GM21737 (cell line): ENCODE measurements around the gene HSD17B12.

Source experiments
- ATAC-seq: cut with Tn5 transposase; IDR thresholded peaks from one replicate; pipeline ENCODE4 v1.9.1; 2021; ENCODE audit warnings: mild to moderate bottlenecking, moderate library complexity; ENCODE audit not compliant: unreplicated experiment

The HSD17B12 gene

DNA sequence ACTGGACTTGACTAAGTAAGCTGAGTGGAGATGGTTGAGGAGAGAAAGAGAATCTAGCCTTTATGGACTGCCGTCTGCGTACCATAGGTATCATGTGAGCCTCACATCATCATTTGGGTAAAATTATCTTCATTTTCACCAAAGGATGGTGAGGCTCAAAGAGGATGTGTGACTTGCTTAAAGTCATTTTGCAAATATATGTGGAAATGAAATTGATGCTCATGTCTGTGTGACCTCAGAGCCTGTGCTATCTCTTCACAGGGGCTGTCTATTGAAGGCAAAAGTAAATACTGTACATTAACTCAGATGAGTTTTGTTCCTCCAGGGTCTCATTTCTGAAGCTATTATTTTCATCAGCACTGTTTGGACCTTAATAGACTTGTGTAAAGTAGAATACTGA, 116.8 kb downstream of the HSD17B12 start:
- no peak for ATAC-seq

DNA sequence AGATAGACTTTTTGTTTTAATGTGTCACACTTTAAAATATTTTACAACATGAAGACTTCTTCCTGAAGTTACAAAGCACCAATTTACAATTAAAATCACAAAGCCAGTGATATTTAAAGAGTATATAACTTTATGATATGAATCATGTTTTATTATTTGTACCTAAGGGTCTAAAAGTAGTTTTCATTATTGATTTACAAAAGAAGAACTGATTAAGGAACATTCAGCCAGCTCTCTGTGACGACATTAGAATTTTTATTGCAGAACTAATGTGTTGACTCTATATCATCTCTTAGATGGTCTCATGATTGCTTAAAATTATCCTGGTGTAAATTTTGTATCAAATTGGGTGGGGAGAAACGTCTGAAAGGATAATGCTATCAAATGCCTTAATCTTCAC, 117.3 kb downstream of the HSD17B12 start:
- no peak for ATAC-seq

DNA sequence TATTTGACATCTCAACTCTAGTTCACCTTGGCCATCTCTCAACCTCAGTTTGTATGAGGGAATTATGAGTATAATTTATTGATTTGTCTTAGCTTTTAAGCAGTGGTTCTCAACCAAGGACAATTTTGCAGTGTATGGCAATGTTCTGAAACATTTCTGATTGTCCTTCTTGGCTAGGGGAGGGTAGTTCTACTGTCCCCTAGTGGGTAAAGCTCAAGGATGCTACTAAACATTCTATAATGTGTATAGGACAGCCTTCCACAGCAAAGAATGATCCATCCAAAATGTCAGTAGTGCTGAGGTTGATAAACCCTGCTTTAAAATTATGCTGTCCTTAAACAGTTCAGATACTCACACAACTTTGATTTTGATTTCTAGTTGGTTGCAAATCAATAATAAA, 122.0 kb downstream of the HSD17B12 start:
- ATAC-seq, result no peak

DNA sequence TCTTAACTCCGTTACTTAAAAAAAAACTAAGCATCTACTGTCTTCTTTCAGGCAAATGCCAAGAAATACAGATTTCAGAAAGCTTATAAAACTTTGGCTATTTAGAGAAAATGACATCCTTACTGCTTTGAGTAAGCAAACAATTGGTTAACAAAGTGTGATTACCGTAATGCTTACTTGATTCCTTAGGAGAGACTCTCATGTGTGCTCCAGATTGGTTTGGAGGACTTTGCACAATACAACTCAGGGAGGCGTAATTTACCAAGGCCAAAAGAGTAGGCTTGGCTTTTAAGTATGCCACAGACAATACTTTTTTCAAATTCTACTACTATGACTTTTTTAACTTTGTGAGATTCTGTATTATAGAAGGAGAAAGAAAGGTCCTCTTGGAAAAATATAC, 123.2 kb downstream of the HSD17B12 start:
- ATAC-seq, result no peak

DNA sequence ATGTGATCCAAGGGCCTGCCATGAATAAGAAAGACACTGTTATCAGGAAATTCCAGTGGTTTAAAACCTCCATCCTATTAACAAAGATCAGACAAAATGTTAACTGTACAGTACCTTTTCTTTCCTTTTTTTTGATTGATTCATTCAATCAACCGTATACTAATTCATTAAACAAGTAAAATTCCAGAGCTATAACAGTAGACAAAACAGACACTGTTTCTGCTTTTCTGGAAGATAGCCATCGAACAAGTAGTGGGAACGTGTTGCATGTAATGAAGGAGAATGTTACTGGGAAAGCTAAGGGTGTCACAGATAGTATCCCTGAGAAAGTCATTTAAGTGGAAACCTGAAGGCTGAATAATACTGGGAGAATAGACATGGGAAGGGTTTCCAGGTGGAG, 126.4 kb downstream of the HSD17B12 start:
- ATAC-seq, result no peak

GRCh38 chr11:43810929-43811596, 130.5 kb downstream of the HSD17B12 start:
- ATAC-seq, result no peak

DNA sequence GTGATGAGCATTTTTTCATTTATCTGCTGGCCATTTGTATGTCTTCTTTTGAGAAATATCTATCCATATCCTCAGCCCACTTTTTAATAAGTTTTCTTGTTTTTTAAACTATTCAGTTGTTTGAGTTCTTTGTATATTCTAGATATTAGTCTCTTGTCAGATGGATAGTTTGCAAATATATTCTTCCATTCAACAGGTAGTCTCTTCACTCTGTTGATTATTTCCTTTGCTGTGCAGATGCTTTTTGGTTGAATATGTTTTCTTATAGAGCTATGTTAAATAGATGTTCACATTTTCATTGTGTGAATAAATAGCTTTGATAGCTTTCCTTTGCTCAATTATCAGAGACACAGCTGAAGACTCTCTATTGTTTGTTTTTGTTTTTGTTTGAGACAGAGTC, 131.9 kb downstream of the HSD17B12 start:
- ATAC-seq, result no peak

- ATAC-seq, result no peak
Observed at GRCh38 chr11:43818220-43818619, 137.7 kb downstream of the HSD17B12 start.

GRCh38 chr11:43819926-43820325, 139.4 kb downstream of the HSD17B12 start:
- no peak for ATAC-seq

DNA sequence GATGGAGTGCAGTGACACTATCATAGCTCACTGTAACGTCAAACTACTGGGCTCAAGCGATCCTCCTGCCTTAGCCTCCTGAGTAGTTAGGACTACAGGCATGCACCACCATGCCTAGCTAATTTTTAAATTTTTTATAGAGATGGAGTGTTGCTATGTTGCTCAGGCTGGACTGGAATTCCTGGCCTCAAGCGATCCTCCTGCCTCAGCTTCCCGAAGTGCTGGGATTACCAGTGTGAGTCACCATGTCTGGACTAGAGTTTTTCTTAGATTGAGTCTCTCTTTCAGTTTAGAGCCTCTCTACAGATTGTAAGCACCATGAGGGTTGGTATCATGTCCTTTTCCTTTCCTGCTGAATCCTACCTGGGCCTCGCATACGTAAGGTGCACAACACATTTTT, 142.8 kb downstream of the HSD17B12 start:
- ATAC-seq, result no peak

GRCh38 chr11:43823851-43824250, 143.3 kb downstream of the HSD17B12 start:
- ATAC-seq, result no peak

- ATAC-seq, result no peak
Observed at GRCh38 chr11:43825217-43825816, 144.8 kb downstream of the HSD17B12 start.

DNA sequence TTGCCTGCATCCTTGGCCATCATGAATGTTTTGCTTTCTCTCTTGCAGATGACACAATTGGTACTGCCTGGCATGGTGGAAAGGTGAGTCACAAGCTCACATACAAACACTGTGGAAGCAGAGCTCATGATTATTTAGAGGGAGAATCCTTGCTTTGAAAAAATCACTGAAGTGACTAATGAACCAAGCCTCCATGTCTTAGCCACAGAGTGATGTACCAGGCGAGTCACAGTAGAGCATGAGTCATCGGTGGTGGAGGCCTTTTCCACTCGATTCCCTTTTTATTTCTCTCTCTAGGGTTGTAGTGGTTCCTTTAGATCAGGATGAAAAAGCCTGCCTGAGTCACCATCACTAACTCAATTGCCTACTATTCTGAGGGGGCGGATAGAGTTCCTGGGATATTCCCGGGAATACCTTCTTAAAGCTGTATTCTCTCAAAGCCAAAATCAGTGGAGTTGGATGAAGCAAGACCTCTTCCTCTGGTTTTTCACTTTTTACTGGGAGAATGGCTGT, 150.4 kb downstream of the HSD17B12 start:
- no peak for ATAC-seq

DNA sequence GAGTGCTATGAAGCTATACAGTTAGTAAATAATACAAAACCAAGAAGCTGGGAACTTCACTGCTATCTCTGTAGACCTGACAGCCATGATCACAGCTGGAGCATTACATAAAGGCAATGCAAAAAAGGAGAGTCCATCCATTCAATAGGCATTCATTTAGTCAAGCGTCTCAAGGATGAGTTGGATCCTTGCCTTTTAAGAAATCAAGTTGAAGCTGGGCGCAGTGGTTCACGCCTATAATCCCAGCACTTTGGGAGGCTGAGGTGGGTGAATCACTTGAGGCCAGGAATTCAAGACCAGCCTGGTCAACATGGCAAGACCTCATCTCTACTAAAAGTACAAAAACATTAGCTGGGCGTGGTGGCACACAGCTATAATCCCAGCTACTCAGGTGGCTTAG, 152.0 kb downstream of the HSD17B12 start:
- ATAC-seq, result no peak

GRCh38 chr11:43833657-43834073, 153.1 kb downstream of the HSD17B12 start:
- ATAC-seq, result no peak

DNA sequence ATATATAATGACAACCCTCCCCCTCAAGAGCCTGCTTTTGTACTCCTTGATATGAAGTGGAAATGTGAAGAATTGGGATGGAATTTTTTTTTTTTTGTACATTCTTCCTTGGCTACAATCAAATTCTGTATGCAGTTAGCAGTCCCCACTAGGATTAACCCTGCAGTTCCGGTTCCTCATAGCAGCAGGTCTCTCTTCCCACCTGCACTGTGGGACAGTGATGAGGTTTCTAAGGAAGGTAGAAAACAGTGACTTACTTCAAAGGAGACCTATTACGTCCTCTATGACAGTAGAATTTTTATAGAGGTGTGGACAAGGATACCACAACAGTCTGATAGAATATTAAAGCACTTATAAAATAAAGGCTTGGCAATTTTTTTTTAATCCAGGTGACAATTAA, 153.7 kb downstream of the HSD17B12 start:
- no peak for ATAC-seq

GRCh38 chr11:43835104-43835503, 154.6 kb downstream of the HSD17B12 start:
- ATAC-seq, result no peak

GRCh38 chr11:43837879-43838278, 157.3 kb downstream of the HSD17B12 start:
- no peak for ATAC-seq

- ATAC-seq, result no peak
Observed at GRCh38 chr11:43842021-43842420, 161.5 kb downstream of the HSD17B12 start.

DNA sequence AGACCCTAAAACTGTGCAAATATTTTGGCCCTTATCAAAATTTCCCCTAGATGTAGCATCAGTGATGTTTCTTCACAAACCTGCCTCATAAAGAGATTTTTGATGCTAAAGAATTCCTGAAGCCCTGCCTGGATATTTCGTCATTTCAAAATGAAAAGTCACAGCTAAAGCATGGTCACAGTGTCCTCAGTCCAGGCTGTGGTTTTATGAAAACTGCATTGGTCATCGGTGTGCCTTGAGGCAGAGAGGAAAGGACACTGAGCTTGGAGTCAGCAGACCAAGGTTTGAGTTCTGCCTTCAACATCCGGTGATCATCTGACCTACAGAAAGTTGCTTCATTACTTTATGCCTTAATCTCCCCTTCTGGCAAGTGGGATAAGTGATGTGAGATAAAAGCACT, 165.3 kb downstream of the HSD17B12 start:
- ATAC-seq, result no peak

- peak; percentile 65 for ATAC-seq
Observed at GRCh38 chr11:43852057-43852636, 171.6 kb downstream of the HSD17B12 start.

DNA sequence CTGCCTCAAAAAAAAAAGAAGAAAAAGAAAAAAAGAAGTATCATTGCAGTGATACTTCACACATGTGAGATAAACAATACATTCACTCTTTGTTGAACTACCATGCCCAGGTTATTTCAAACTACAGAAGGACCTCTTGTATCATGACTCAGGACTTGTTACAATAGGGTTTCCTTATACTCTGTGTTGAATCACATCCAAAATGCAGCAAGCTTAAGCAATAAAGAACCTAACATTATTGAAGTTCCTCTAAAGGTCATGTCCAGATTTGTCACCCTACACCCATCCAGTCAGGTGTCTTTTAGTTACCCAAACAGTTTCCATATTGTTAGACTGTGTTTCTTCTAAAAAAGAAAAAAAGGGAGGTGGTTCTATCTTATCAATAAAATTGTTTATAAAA, 173.2 kb downstream of the HSD17B12 start:
- no peak for ATAC-seq
